Endothelial cell of hepatic sinusoid (primary cell): ENCODE data around the gene DAZAP2.
"Not testable (repeated sequence)": the region's sequence is repeated elsewhere in the genome, so short reads cannot be mapped to it uniquely, and the experiment has no call there.

Experiments used
- in situ Hi-C: cut with HindIII; loops from 2 replicates; pipeline ENCODE4 v1.10.0; 2017; ENCODE audit warnings: low sequenced_read_pairs

The DAZAP2 gene

GRCh38 chr12:51216642-51217041 is 22.0 kb upstream of the DAZAP2 start:
- in situ Hi-C loops, result no loop called here

GRCh38 chr12:51217133-51217967 is 21.3 kb upstream of the DAZAP2 start:
- in situ Hi-C loops, result no loop called here

- in situ Hi-C loops, result no loop called here
Observed at GRCh38 chr12:51217968-51218606, 20.5 kb upstream of the DAZAP2 start, which contains the start of gene POU6F1. TSS of gene POU6F1 (minus strand) at chr12:51218062. CDS start at chr12:51206836, 11,226 bp downstream.

- in situ Hi-C loops, result no loop called here
Observed at GRCh38 chr12:51218607-51219161, 19.9 kb upstream of the DAZAP2 start.

- in situ Hi-C loops, result no loop called here
Observed at GRCh38 chr12:51219322-51219721, 19.3 kb upstream of the DAZAP2 start.

GRCh38 chr12:51219857-51220256 is 18.8 kb upstream of the DAZAP2 start:
- in situ Hi-C loops, result not testable (repeated sequence)

GRCh38 chr12:51222461-51222860 is 16.2 kb upstream of the DAZAP2 start:
- in situ Hi-C loops, result no loop called here

GRCh38 chr12:51224625-51225024 is 14.0 kb upstream of the DAZAP2 start:
- in situ Hi-C loops, result no loop called here

- in situ Hi-C loops, result no loop called here
Observed at GRCh38 chr12:51225234-51225633, 13.4 kb upstream of the DAZAP2 start.

- in situ Hi-C loops, result no loop called here
Observed at GRCh38 chr12:51225771-51226170, 12.9 kb upstream of the DAZAP2 start.

GRCh38 chr12:51227112-51227511 is 11.5 kb upstream of the DAZAP2 start:
- in situ Hi-C loops, result not testable (repeated sequence)

GRCh38 chr12:51227962-51228361 is 10.7 kb upstream of the DAZAP2 start:
- in situ Hi-C loops, result no loop called here

- in situ Hi-C loops, result no loop called here
Observed at GRCh38 chr12:51229116-51229809, 9.4 kb upstream of the DAZAP2 start.

GRCh38 chr12:51232642-51233041 is 6.0 kb upstream of the DAZAP2 start:
- in situ Hi-C loops, result no loop called here

- in situ Hi-C loops, result no loop called here
Observed at GRCh38 chr12:51234530-51234929, 4.1 kb upstream of the DAZAP2 start.

GRCh38 chr12:51238037-51238509 is 553 bp upstream of the DAZAP2 start:
- in situ Hi-C loops, result no loop called here

GRCh38 chr12:51240971-51241370 is 2.3 kb downstream of the DAZAP2 start:
- in situ Hi-C loops, result loop anchor here (10.0 kb wide), 1 partner anchor 56 kb away; no protein-coding TSS in a partner anchor

GRCh38 chr12:51242120-51242519 is 3.5 kb downstream of the DAZAP2 start:
- in situ Hi-C loops, result loop anchor here (10.0 kb wide), 1 partner anchor 57 kb away; no protein-coding TSS in a partner anchor

- in situ Hi-C loops, result loop anchor here (10.0 kb wide), 1 partner anchor 58 kb away; no protein-coding TSS in a partner anchor
Observed at GRCh38 chr12:51242876-51243275, 4.2 kb downstream of the DAZAP2 start.

- in situ Hi-C loops, result loop anchor here (10.0 kb wide), 1 partner anchor 59 kb away; no protein-coding TSS in a partner anchor
Observed at GRCh38 chr12:51244269-51244668, 5.6 kb downstream of the DAZAP2 start.
